ENCODE data around the gene PEX1.
"Not testable (repeated sequence)": the region's sequence is repeated elsewhere in the genome, so short reads cannot be mapped to it uniquely, and the experiment has no call there.

The PEX1 gene

GRCh38 chr7:92528188-92528957, at the start of gene PEX1, which contains the start of gene RBM48:
PEX1 (minus strand) TSS chr7:92528520; CDS start chr7:92528435, 85 bp downstream.
RBM48 (plus strand) TSS chr7:92528795; CDS start chr7:92528814, 19 bp downstream.
- DNase-seq (ENCODE audit: low read depth), result peak; percentile 94

- DNase-seq (ENCODE audit: low read depth), result no peak
Observed at GRCh38 chr7:92576296-92576695, 48.0 kb upstream of the PEX1 start.

GRCh38 chr7:92569137-92569536, 40.8 kb upstream of the PEX1 start:
- DNase-seq (ENCODE audit: low read depth), result no peak

- DNase-seq (ENCODE audit: low read depth), result no peak
Observed at GRCh38 chr7:92567460-92567859, 39.1 kb upstream of the PEX1 start.

GRCh38 chr7:92563345-92563744, 35.0 kb upstream of the PEX1 start:
- no peak for DNase-seq (ENCODE audit: low read depth)

- DNase-seq (ENCODE audit: low read depth), result no peak
Observed at GRCh38 chr7:92560602-92561001, 32.3 kb upstream of the PEX1 start.

GRCh38 chr7:92557808-92558362, 29.6 kb upstream of the PEX1 start:
- DNase-seq (ENCODE audit: low read depth), result no peak

- DNase-seq (ENCODE audit: low read depth), result no peak
Observed at GRCh38 chr7:92557249-92557648, 28.9 kb upstream of the PEX1 start.

- no peak for DNase-seq (ENCODE audit: low read depth)
Observed at GRCh38 chr7:92550194-92550593, 21.9 kb upstream of the PEX1 start.

GRCh38 chr7:92547579-92547978, 19.3 kb upstream of the PEX1 start:
- no peak for DNase-seq (ENCODE audit: low read depth)

GRCh38 chr7:92546856-92547497, 18.7 kb upstream of the PEX1 start:
- DNase-seq (ENCODE audit: low read depth), result no peak

GRCh38 chr7:92545116-92545515, 16.8 kb upstream of the PEX1 start:
- not testable (repeated sequence) for DNase-seq (ENCODE audit: low read depth)

- not testable (repeated sequence) for DNase-seq (ENCODE audit: low read depth)
Observed at GRCh38 chr7:92543542-92543941, 15.2 kb upstream of the PEX1 start.

GRCh38 chr7:92534572-92534971, 6.3 kb upstream of the PEX1 start:
- no peak for DNase-seq (ENCODE audit: low read depth)

GRCh38 chr7:92528958-92529264, 591 bp upstream of the PEX1 start:
- no peak for DNase-seq (ENCODE audit: low read depth)

- peak; percentile 21 for DNase-seq (ENCODE audit: low read depth)
Observed at GRCh38 chr7:92527300-92528187, 776 bp downstream of the PEX1 start.

- DNase-seq (ENCODE audit: low read depth), result no peak
Observed at GRCh38 chr7:92523110-92523509, 5.2 kb downstream of the PEX1 start.

- DNase-seq (ENCODE audit: low read depth), result no peak
Observed at GRCh38 chr7:92520024-92520423, 8.3 kb downstream of the PEX1 start.

GRCh38 chr7:92517631-92518030, 10.7 kb downstream of the PEX1 start:
- DNase-seq (ENCODE audit: low read depth), result no peak

- DNase-seq (ENCODE audit: low read depth), result no peak
Observed at GRCh38 chr7:92513167-92513902, 15.0 kb downstream of the PEX1 start.

GRCh38 chr7:92508946-92509345, 19.4 kb downstream of the PEX1 start:
- DNase-seq (ENCODE audit: low read depth), result no peak

GRCh38 chr7:92506363-92506762, 22.0 kb downstream of the PEX1 start:
- DNase-seq (ENCODE audit: low read depth), result no peak
